ENCODE results near the gene WDR45B. TPM values are rescaled to one million over a fixed set of nuclear protein-coding genes. Genes with fewer than 3 reads are reported as not detected.

WDR45B gene
- total RNA-seq, 1 experiment from 2014 or later: 203 TPM

GRCh38 chr17:82602487-82602886 is 45.8 kb downstream of the WDR45B start:
- H3K4me1 ChIP-seq (replicated peaks): peaks cover 20% of the 10 kb centered on the region
- no peak overlapping the region for H3K4me3 ChIP-seq
- H3K27me3 ChIP-seq (replicated peaks): no peaks in the 10 kb centered on the region
- H3K36me3 ChIP-seq: peaks cover 88% of the 10 kb centered on the region
- no peak overlapping the region for H3K27ac ChIP-seq
- DNase-seq (ENCODE audit: low read depth in 1 of 2, low spot score in 2 of 2): no peak
- no peaks in the 10 kb centered on the region for H3K9me3 ChIP-seq (replicated peaks)

GRCh38 chr17:82601447-82602000 is 46.7 kb downstream of the WDR45B start:
- Histone ChIP-seq H3K9me3 (replicated peaks) (no peaks in the 10 kb centered on the region), H3K4me1 (replicated peaks) (peaks cover 20% of the 10 kb centered on the region), H3K27ac (no peak overlapping the region), H3K27me3 (replicated peaks) (no peaks in the 10 kb centered on the region), H3K36me3 (peaks cover 94% of the 10 kb centered on the region), H3K4me3 (no peak overlapping the region)
- DNase-seq (ENCODE audit: low read depth in 1 of 2, low spot score in 2 of 2): no peak

- DNase-seq (ENCODE audit: low read depth in 1 of 2, low spot score in 2 of 2): no peak
- Histone ChIP-seq H3K9me3 (replicated peaks) (no peaks in the 10 kb centered on the region), H3K27ac (no peak overlapping the region), H3K4me1 (replicated peaks) (peaks cover 20% of the 10 kb centered on the region), H3K36me3 (peaks cover 94% of the 10 kb centered on the region), H3K27me3 (replicated peaks) (no peaks in the 10 kb centered on the region), H3K4me3 (no peak overlapping the region)
Measured at GRCh38 chr17:82600731-82601446, 47.4 kb downstream of the WDR45B start.

- no peak for DNase-seq (ENCODE audit: low read depth in 1 of 2, low spot score in 2 of 2)
- peaks cover 94% of the 10 kb centered on the region for H3K36me3 ChIP-seq
- peaks cover 20% of the 10 kb centered on the region for H3K4me1 ChIP-seq (replicated peaks)
- no peaks in the 10 kb centered on the region for H3K9me3 ChIP-seq (replicated peaks)
- no peak overlapping the region for H3K27ac ChIP-seq
- H3K27me3 ChIP-seq (replicated peaks): no peaks in the 10 kb centered on the region
- H3K4me3 ChIP-seq: no peak overlapping the region
Measured at GRCh38 chr17:82599674-82600661, 48.3 kb downstream of the WDR45B start.

DNA sequence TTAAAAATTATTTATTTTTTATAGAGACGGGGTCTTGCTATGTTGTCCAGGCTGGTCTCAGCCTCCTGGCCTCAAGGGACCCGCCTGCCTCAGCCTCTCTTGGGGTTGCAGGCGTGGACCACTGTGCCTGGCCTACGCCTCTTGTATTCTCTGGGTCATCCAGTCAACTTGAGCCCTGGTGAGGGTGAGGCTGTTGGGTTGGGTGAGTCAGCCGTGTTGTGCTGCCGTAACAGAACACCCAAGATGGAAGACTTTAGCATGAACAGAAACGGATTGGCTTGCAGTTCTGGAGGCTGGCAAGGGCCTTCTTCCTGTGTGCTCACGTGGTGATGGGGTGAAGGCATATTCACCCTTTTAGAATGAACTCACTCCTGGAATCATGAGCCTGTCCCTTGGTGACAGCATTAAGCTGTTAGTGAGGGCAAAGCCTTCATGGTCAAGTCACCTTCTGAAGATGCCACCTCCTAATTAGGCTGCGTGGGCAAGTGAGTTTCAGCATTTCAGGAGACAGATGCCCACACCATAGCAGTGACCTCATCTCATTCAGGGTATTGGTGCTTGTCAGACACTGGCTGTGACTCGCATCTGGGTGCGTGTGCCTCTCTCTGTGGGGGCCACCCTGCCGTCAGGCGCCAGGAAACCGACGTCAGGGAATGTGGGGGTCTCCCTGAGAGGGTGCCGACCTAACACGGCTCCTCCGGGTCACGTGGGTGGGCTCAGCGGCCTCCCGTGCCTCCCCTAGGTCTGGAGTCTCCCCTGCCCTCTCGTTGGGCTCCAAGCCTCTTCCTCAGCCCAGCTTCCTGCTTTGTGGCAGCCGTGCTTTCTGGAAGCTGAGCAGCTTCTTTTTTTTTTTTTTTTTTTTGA is 49.8 kb downstream of the WDR45B start:
- H3K27me3 ChIP-seq (replicated peaks): no peaks in the 10 kb centered on the region
- H3K4me1 ChIP-seq (replicated peaks): peaks cover 28% of the 10 kb centered on the region
- no peak overlapping the region for H3K4me3 ChIP-seq
- H3K9me3 ChIP-seq (replicated peaks): peaks cover under 1% of the 10 kb centered on the region; the same call in 1 of the 2 replicates
- H3K27ac ChIP-seq: peak overlapping the region; percentile 53
- peaks cover 94% of the 10 kb centered on the region for H3K36me3 ChIP-seq
- peak; percentile 75 to 86 for DNase-seq (ENCODE audit: low read depth in 1 of 2, low spot score in 2 of 2)

DNA sequence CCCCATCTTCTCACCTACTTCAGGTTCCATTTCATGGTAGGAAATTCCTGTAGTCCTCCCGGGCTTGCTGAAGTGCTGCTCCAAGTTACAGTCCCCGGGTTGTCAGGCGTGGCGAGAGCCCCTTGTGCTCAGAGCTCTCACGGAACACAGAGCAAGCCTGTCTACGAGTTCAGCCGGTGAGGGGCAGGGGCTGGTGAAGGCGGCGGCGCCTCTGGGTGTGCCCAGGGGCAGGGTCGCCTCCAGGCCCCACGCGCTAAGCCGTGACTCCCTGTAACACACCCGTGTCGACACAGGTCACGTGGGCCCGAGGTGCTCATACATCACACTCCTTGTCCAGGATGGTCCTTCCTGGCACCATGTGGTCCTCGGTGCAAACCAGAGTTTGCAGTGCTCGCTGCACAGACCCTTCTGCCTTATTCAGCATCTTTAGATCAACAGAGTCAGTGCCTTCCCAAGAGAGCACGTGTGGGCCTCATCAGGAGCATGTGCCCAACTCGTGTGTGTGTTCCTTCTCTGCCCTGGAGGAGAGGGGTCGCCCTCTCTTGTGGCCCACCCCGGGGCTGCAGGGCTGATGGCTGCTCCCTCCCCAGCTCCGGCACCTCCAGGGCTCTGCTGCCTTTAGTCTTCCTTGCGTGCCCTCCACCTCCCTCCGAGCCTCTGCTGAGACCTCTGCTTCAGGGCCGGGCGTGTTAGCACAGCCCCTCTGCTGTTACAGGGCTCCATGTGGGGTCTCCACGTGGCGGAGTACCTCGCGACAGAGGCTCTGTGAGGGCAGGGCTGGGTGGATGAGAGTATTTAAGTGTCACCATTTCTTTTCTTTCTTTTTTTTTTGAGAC is 51.2 kb downstream of the WDR45B start:
- DNase-seq (ENCODE audit: low read depth in 1 of 2, low spot score in 2 of 2): no peak
- peaks cover 31% of the 10 kb centered on the region for H3K4me1 ChIP-seq (replicated peaks)
- no peak overlapping the region for H3K4me3 ChIP-seq
- peaks cover 87% of the 10 kb centered on the region for H3K36me3 ChIP-seq
- H3K27ac ChIP-seq: no peak overlapping the region
- H3K9me3 ChIP-seq (replicated peaks): peaks cover 3% of the 10 kb centered on the region; the same call in 1 of the 2 replicates
- H3K27me3 ChIP-seq (replicated peaks): no peaks in the 10 kb centered on the region

GRCh38 chr17:82596296-82596695 is 51.9 kb downstream of the WDR45B start:
- Histone ChIP-seq H3K9me3 (replicated peaks) (peaks cover 3% of the 10 kb centered on the region; the same call in 1 of the 2 replicates), H3K27ac (no peak overlapping the region), H3K27me3 (replicated peaks) (no peaks in the 10 kb centered on the region), H3K36me3 (peaks cover 81% of the 10 kb centered on the region), H3K4me3 (no peak overlapping the region), H3K4me1 (replicated peaks) (peaks cover 31% of the 10 kb centered on the region)
- DNase-seq (ENCODE audit: low read depth in 1 of 2, low spot score in 2 of 2): no peak

DNA sequence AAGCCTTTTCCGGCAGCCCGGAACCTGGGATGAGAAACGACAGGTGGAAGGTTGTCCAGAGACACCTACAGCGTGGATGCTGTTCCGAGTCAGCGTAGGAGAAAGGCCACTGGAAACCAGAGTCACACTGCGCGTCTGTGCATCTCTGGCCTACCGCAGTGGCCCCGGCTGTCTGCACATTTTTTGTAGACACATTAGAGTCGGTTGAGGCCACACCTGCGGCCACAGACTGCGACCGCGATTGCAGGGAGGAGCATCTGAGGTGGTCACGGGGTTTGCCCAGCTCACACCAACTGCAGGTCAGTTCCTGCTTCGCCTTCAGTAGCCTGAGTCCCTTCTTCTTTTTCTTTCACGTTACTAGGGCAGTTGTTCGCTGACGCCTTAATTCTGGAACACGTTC is 52.4 kb downstream of the WDR45B start:
- peaks cover 31% of the 10 kb centered on the region for H3K4me1 ChIP-seq (replicated peaks)
- peaks cover 3% of the 10 kb centered on the region; the same call in 1 of the 2 replicates for H3K9me3 ChIP-seq (replicated peaks)
- H3K27me3 ChIP-seq (replicated peaks): no peaks in the 10 kb centered on the region
- peaks cover 81% of the 10 kb centered on the region for H3K36me3 ChIP-seq
- H3K4me3 ChIP-seq: no peak overlapping the region
- DNase-seq (ENCODE audit: low read depth in 1 of 2, low spot score in 2 of 2): no peak
- H3K27ac ChIP-seq: no peak overlapping the region

GRCh38 chr17:82594571-82594970 is 53.7 kb downstream of the WDR45B start:
- Histone ChIP-seq H3K36me3 (peaks cover 76% of the 10 kb centered on the region), H3K4me3 (no peak overlapping the region), H3K27ac (no peak overlapping the region), H3K4me1 (replicated peaks) (peaks cover 30% of the 10 kb centered on the region), H3K27me3 (replicated peaks) (no peaks in the 10 kb centered on the region), H3K9me3 (replicated peaks) (peaks cover 3% of the 10 kb centered on the region; the same call in 1 of the 2 replicates)
- no peak for DNase-seq (ENCODE audit: low read depth in 1 of 2, low spot score in 2 of 2)

- peak overlapping the region; percentile 44 for H3K4me3 ChIP-seq
- peaks cover 67% of the 10 kb centered on the region for H3K36me3 ChIP-seq
- H3K27ac ChIP-seq: peak overlapping the region; percentile 65
- peaks cover 21% of the 10 kb centered on the region for H3K4me1 ChIP-seq (replicated peaks)
- H3K9me3 ChIP-seq (replicated peaks): peaks cover 3% of the 10 kb centered on the region; the same call in 1 of the 2 replicates
- H3K27me3 ChIP-seq (replicated peaks): no peaks in the 10 kb centered on the region
- DNase-seq (ENCODE audit: low read depth in 1 of 2, low spot score in 2 of 2): no peak
Measured at GRCh38 chr17:82593590-82594087, 54.6 kb downstream of the WDR45B start.

DNA sequence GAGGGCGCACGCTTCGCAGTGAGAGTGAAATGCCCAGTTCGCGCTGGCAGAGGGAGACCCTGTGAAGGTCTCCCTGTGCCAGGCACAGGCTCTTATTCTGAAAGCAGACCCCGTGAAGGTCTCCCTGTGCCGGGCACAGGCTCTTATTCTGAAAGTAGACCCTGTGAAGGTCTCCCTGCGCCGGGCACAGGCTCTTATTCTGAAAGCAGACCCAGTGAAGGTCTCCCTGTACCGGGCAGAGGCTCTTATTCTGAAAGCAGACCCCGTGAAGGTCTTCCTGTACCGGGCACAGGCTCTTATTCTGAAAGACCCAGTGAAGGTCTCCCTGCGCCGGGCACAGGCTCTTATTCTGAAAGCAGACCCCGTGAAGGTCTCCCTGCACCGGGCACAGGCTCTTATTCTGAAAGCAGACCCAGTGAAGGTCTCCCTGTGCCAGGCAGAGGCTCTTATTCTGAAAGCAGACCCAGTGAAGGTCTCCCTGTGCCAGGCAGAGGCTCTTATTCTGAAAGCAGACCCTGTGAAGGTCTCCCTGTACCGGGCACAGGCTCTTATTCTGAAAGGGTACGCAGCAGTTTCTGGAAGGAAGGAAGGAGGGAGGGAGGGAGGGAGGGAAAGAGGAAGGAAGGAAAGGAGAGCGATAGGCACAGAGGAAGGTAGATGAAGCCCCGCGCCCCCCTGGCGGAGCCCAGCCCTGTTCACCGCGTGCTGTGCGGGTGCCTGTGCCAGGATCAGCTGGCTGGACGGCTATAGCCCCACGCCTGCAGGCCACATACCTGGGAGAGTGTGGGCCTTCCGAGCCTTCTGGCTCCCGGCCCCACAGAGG is 55.3 kb downstream of the WDR45B start:
- Histone ChIP-seq H3K27ac (peak overlapping the region; percentile 65), H3K36me3 (peaks cover 71% of the 10 kb centered on the region), H3K27me3 (replicated peaks) (no peaks in the 10 kb centered on the region), H3K4me1 (replicated peaks) (peaks cover 14% of the 10 kb centered on the region), H3K9me3 (replicated peaks) (peaks cover 3% of the 10 kb centered on the region; the same call in 1 of the 2 replicates), H3K4me3 (peak overlapping the region; percentile 44)
- DNase-seq (ENCODE audit: low read depth in 1 of 2, low spot score in 2 of 2): peak; percentile 82 to 86

Data from SJSA1 (cell line).